Right ventricle myocardium superior (tissue), 1 donor: ENCODE data around the gene ZNF57. TPM values are rescaled to one million over a fixed set of nuclear protein-coding genes. Genes with fewer than 3 reads are reported as not detected.
"Not testable (repeated sequence)": the region's sequence is repeated elsewhere in the genome, so short reads cannot be mapped to it uniquely, and the experiment has no call there.

Experiments used
- ATAC-seq: fragments of 200-7000 bp; cut with Tn5 transposase; one replicate; pipeline ENCODE4 v1.9.1; 2020; ENCODE audit warnings: mild to moderate bottlenecking; ENCODE audit not compliant: poor library complexity
- DNase-seq: peaks from one replicate; pipeline ENCODE4 v3.0.0-alpha.2; 2020
- intact Hi-C: fragments of 100-400 bp; cut with DNase I; formaldehyde crosslinking; loops from one replicate; pipeline ENCODE4 v1.11.2; 2022
- total RNA-seq: library from RNA; stranded (reverse); fragmentation: NEBNext Ultra II Directional; extraction: Animal tissue kit (Norgen Biotek cat#: 25700); gene quantifications from one replicate; pipeline ENCODE4 v1.2.1, GENCODE V29; 2021
- donor health status: DM: no; HTN: yes; CAD: no; lungs with severe emphysema.

The ZNF57 gene
- total RNA-seq, 1 donor from 2014 or later = 3.5 TPM

DNA sequence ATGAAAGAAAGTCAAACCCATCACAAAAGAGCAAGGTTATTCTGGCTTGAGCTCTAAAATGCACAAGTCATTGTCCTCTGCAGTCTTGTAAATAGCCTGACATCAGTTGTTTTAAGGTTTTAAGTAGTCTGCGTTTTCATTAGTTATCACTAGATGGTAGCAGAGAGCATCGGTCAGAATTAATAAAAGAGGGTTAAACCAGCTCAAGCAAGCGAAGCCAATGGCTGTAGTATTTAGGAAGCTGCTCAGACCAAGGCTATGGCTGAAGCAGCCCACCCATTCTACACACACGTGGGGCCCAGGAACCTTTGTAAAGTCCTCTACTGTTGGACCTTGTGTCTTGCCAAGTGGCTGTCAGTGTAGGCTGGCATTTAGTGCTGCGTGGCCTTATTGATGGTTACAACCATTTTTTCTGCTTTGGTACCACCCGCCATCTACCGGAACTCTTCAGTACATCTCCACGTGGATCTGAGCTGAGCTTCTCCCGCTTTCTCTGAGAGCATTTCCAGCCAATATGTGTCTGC lies 13.3 kb upstream of the ZNF57 start:
- peak; percentile 81 for ATAC-seq
- intact Hi-C loops = loop anchor here (10.0 kb wide), 2 partner anchors 57 to 277 kb away; partner anchors contain the start of gene ZNF77
- DNase-seq = no peak

DNA sequence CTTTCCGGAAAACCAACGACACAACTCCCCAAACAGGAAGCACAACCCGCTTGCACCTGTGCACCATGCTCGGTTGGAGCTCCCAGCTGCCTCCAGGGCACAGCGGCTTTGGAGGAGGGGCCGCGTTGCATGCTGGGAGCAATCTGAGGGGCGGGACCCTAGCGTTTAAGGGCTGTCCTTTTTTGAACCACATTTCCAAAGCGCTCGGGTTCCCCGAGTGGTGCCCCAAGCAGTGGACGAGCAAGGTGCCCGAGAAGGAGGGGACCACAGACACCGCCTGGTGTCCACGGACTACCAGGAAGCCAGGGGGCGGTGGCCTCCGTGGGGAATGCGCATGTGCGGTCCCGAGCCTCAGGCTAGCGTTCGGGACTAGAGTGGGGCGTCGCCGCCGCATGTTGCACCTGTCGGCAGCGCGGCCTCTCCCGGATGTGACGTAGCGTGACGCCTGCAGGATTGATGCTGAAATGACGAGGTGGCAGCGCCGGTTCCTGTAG lies 11.9 kb upstream of the ZNF57 start:
- intact Hi-C loops = loop anchor here (10.0 kb wide), 2 partner anchors 56 to 276 kb away; partner anchors contain the start of gene ZNF77
- DNase-seq = peak; percentile 46
- no peak for ATAC-seq

DNA sequence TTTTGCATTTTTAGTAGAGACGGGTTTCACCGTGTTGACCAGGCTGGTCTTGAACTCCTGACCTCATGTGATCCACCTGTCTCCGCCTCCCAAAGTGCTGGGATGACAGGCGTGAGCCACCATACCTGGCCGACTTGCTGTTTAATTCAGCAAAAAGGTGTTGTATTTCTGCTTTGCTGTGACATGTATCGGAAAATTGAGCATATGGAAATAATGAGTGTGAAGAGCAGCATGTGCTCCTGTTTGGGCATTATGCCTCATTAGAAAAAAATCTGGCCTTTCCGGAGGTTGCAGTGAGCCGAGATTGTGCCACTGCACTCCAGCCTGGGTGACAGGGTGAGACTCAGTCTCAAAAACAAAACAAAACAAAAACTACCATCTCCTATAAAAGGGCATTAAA lies 10.2 kb upstream of the ZNF57 start:
- ATAC-seq, intact Hi-C loops, DNase-seq: not testable (repeated sequence)

DNA sequence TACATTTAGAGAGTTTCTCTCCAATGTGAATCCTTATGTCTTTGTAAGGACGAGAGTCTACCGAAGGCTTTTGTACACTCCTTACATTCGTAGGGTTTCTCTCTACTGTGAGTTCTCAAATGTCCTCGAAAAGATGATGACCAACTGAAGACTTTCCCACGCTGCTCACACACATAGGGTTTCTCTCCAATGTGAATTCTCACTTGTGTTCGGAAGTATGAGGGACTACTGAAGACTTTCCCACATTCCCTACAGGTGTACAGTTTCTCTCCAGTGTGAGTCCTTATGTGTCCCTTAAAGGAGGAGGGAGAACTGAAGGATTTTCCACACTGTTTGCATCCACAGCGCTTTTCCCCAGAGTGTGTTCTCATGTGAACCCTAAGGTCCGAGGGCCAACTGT lies 4.0 kb upstream of the ZNF57 start:
- intact Hi-C loops = no loop called here
- DNase-seq (no peak), ATAC-seq (no peak)

DNA sequence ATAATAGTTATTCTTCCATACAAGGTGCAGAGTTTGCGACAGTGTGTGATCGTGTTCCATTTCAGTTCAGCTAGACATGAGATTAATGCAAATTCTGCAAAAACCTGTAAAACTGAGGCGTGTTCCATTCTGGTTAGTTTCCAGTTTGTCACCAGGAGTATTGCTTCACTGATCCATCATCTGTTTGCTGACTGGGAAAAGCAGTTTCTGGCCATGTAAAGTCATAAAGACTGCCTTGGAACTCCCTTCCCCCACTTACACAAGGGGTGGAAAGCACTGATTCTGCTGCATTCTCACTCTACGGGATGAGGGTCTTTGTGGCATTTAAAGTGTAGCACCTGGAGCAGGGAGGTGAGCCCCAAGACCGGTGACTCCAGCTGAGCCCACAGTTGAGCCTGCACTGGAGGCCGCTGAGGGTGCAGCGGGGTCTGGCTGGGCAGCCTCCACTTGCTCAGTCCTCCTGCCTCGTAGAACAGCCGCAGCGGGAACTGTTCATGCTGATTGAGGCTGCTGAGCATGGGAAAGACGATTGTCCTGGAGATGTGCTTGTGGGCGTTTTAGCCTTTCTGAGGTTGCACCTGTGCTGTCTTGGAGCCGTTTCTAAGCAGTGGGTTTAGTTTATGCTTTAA lies 2.0 kb downstream of the ZNF57 start:
- intact Hi-C loops = no loop called here
- no peak for ATAC-seq
- no peak for DNase-seq

DNA sequence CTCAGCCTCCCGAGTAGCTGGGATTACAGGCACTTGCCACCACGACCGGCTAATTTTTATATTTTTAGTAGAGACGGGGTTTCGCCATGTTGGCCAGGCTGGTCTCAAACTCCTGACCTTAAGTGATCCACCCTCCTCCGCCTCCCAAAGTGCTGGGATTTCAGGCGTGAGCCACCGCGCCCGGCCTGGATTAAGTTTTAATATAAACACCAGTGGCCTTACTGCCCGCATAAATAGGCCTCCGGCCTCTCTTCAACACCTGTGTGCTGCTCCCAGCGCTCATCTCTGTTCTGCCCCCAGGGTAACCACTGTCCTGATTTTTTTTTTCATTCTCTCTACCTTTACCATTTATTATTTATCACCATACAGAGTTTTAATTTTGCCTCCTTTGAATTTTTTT lies 2.6 kb downstream of the ZNF57 start:
- intact Hi-C loops, DNase-seq, ATAC-seq: not testable (repeated sequence)

DNA sequence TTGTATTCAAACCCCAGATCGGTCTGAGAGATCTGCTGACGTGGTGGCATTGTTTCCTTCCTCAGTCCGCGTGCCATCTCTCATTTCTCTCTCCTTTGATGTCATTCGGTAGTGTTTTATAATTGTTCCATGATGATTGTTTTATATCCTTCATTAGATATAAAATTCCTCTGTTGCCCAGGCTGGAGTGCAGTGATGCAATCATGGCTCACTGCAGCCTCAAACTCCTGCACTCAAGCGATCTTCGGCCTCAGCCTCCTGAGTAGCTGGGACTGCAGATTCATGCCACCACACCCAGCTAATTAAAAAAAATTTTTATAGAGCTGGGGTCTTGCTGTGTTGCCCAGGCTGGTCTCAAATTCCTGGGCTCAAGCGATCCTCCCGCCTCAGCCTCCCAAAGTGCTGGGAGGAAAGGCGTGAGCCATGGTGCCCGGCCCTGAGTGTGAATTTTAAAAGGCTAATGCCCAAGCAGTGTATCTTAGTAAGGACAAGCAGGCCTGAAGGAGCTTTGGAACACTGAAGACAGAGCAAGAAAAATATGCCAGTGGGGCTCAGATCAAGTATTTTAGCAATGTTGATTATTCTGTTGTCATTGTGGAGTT lies 5.3 kb downstream of the ZNF57 start:
- ATAC-seq (no peak), DNase-seq (no peak)
- intact Hi-C loops = no loop called here

DNA sequence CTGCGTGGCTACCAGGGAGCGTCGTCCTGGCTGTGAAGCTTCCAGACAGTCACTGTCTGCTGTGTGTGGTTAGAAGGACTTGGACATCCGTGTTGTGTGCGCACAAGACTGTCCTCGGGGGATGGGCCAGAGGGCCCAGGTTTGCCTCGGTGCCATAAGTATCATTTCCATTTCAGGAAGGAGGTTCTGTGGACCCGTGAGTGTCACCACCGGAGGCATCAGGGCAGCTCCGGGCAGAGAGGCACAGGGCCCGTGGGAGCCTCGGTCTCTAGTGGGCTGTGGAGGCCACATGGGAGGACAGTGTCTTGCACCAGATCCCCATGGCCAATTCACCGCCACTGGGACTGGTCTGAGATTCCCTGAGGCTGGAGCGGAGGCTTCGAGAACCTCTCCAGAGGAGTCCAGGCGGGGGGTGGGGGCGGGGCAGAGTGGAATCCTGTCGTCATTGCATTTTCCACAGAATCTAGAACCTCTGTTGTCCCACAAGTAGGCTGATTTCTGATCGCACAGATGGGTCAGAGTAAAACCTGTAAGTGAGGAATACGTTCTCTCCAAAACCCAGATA lies 6.0 kb downstream of the ZNF57 start:
- DNase-seq (no peak), ATAC-seq (no peak)
- intact Hi-C loops = no loop called here

DNA sequence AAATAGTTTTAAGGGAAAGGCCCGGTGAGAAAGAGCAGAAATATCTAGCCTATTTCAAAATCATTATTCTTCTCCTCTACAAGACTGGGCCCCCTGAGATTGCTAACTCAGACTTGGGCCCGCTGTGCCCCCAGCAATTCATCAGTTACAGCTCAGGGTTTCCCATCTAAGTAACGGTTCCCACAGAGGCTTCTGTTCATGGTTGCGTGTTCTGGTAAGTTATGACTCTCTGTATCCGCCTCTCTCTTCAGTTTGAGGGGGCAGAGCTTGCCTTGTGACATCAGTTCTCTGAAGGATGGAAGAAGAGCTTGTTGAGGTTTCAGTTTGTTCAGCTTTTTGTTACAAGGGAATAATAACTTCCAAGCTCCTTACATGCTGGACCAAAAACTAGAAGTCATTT lies 11.6 kb downstream of the ZNF57 start:
- intact Hi-C loops = no loop called here
- DNase-seq (no peak), ATAC-seq (no peak)

DNA sequence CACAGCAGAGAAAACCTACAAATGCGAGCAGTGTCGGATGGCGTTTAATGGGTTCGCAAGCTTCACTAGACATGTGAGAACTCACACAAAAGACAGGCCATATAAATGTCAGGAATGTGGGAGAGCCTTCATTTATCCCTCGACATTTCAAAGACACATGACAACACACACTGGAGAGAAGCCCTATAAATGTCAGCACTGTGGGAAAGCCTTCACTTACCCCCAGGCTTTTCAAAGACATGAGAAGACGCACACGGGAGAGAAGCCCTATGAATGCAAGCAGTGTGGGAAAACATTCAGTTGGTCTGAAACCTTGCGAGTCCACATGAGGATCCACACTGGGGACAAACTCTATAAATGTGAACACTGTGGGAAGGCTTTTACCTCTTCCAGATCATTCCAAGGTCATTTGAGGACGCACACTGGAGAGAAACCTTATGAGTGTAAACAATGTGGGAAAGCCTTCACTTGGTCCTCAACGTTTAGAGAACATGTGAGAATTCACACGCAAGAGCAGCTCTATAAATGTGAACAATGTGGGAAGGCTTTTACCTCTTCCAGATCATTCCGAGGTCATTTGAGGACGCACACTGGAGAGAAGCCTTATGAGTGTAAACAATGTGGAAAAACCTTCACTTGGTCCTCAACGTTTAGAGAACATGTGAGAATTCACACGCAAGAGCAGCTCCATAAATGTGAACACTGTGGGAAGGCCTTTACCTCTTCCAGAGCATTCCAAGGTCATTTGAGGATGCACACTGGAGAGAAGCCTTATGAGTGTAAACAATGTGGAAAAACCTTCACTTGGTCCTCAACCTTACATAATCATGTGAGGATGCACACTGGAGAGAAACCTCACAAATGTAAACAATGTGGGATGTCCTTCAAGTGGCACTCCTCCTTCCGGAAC lies 16.8 kb downstream of the ZNF57 start:
- ATAC-seq (no peak), DNase-seq (no peak)
- intact Hi-C loops = no loop called here

DNA sequence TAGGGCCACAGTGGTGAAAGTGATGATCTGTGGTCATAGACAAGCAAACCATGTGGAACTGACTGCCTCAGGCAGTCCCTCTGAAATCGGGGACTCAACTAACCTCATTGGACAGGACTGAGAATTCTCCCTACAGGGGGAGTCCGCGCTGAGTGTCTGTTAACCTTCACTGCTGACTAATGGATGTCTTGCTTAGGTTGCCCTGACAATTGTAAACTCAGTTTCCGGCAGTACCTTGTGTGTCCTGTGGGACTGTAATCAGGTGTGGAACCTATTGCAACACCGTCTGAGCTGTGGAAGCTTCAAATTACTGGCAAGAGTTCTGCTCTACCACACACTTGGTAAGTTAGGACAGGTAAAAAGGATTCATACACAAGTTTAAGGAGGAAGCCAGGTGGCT lies 22.3 kb downstream of the ZNF57 start:
- DNase-seq (no peak), ATAC-seq (no peak)
- intact Hi-C loops = no loop called here

DNA sequence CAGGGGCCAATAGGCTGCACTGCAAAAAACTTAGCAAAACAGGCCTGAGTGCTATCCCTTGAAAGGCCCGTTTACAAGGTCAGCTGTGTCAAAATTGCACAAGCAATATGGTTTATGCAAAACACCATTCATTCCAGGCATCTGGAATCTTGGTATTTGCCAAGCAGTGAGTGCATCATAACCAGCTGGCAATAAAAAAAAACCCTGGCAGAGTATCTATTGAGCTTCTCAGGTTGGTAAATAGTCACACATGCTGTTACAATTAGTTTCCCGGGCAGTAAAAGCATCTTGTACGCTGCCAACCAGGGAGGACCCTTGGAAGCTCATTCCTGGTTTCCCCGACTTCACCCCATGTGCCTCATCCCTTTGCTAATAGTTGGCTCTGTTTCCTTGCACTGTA lies 22.8 kb downstream of the ZNF57 start:
- intact Hi-C loops = no loop called here
- ATAC-seq = peak; percentile 10

DNA sequence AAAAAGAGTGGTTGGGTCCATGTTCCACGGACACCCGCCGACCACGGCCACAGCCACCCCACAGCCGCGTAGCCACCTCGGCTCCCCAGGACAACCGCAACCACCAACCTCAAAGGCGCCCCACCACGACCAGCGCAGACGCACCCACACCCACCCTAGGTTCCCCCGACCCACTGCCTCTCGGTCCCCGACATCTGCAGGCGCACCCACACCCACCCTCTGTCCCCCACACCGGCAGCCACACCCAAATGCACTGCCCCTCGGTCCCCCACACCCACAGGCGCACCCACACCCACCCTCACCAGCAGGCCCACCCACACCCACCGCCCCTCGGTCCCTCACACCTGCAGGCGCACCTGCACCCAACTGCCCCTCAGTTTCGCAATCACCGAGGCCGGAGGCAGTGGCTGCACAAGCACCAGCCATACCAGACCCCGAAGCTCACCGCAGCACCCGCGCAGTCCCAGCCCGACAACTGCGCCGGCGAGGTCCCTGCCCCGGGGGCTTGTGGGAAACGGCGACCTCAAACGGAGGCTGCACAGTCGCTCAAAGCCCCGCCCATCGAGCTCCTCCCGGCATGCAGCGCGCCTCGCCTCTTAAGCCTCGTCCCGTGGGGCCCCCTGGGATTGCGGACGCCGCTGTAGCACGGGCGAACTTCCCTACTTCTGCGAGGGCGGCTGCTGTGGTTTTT lies 25.8 kb downstream of the ZNF57 start:
- ATAC-seq (no peak), DNase-seq (no peak)
- intact Hi-C loops = no loop called here

More for the DNA sequence above, 22.8 kb downstream of the ZNF57 start:
- DNase-seq = no peak

DNA sequence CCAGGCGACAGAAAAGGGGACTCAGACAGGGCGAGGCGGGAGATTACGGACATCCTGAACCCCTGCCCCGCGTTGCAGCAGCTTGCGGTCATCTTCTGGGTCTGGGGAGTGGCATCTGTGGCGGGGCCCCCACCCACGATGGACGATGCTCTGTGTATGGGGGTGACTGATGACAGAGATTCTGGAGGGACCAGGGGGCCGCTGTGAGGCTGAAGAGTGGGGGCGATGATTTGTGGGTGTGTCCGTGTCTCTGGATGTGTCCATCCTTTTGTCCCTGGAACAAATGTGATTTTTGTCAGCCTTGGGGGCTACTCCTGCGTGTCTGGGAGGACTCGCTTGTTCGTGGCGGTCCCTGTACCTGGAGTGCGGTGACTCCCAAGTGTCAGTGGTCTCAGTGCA lies 26.3 kb downstream of the ZNF57 start:
- intact Hi-C loops = no loop called here
- DNase-seq (no peak), ATAC-seq (no peak)

DNA sequence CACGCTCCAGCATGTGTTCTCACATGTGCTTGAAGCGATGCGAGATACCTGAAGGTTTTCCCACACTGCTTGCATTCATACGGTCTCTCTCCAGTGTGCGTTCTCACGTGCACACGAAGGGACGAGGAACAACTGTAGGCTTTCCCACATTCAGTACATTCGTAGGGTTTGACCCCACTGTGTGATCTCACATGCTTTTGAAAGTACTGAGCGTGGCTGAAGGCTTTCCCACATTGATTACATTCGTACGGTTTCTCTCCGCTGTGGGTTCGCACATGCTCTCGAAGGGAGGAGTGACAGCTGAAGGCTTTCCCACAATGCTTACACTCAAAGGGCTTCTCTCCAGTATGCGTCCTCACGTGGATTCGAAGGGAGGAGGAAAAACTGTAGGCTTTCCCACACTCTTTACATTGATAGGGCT lies 32.8 kb downstream of the ZNF57 start:
- DNase-seq = no peak
- intact Hi-C loops = no loop called here
- no peak for ATAC-seq

DNA sequence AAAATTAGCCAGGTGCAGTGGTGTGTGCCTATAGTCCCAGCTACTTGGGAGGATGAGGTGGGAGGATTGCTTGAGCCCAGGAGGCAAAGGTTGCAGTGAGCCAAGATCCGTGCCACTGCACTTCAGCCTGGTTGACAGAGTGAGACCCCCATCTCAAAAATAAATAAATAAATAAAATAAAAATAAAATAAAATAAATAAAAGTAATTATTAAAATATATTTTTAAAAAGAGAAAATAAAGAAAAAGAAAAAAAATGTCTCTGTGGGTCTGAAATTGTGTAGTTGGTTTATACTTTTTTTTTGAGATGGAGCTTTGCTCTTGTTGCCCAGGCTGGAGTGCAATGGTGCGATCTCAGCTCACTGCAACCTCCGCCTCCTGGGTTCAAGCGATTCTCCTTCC lies 35.1 kb downstream of the ZNF57 start:
- DNase-seq, intact Hi-C loops, ATAC-seq: not testable (repeated sequence)

DNA sequence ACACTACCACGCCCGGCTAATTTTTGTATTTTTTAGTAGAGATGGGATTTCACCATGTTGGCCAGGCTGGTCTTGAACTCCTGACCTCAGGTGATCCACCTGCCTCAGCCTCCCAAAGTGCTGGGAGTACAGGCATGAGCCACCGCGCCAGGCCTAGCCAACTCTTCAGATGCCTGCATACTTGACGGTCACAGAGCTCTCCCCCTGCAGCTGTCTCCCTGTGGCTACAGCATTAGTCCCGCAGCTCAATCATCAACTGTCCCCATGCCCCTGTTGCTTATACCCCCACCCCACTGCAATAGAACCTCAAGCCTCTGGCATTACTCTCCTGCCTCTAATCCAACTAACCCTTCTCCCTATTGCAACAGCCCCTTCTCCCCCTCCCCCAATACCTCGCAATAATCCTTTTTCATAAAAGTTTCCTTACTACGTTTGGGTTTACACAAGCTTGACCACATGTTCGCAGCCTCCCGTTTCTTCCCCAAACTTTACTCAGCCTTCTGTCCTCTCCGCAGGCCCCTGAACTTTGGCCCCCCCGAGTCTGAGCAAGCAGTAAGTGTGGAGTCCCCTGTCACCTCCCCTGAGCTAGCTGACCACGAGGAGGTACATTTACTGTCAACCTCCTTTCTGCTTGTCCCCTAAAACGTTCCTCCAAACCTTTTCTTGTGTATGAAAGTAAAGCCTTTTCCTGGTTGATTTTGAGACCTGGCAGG lies 42.4 kb downstream of the ZNF57 start:
- DNase-seq = no peak
- ATAC-seq = no peak
- intact Hi-C loops = loop anchor here (10.0 kb wide), 1 partner anchor 58 kb away; no protein-coding TSS in a partner anchor

DNA sequence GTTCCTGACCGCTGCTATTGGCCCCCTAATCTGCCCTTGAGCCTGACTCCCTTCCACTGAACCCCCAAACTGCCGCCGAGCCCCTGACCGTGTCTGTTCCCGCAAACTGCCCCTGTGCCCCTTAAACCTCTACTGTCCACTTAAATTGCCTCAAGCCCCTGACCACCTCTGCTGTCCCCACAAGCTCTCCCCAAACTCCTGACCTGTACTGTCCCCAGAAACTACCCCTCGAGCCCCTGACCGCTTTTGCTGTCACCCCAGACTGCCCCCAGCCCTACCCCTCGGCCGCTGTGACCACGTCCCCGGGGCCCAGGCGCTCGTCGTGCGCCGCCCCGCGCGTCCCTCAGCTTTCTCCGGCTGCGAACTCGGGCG lies 43.7 kb downstream of the ZNF57 start:
- DNase-seq (no peak), ATAC-seq (peak; percentile 22)
- intact Hi-C loops = loop anchor here (10.0 kb wide), 1 partner anchor 60 kb away; no protein-coding TSS in a partner anchor
